ENCODE results near the gene GFOD2. TPM values are rescaled to one million over a fixed set of nuclear protein-coding genes. Genes with fewer than 3 reads are reported as not detected.

The GFOD2 gene
- total and polyA plus RNA-seq, 2 of the 13 experiments (the other 11 are each of a cell fraction or from before 2014, with no cell fraction given), result 11.1 to 17.2 TPM

GRCh38 chr16:67667453-67667816 is 51.7 kb downstream of the GFOD2 start (continued):
- TF ChIP-seq TARDBP (CRISPR knock-in tag; IDR thresholded peaks at IDR 0.05) (peak; percentile 32; the same call in 1 of the 2 replicates), ZBTB1 (CRISPR knock-in tag; IDR thresholded peaks at IDR 0.05; ENCODE audit: borderline replicate concordance) (0 out of 2 replicates have a peak, but pooled peaks have one; percentile 12), CENPBD1 (CRISPR knock-in tag; IDR thresholded peaks at IDR 0.05; ENCODE audit: borderline replicate concordance, low read depth) (no peak), ZNF460 (CRISPR knock-in tag; IDR thresholded peaks at IDR 0.05; ENCODE audit: borderline replicate concordance) (no peak), GPBP1L1 (CRISPR knock-in tag; IDR thresholded peaks at IDR 0.05) (no peak), ZNF3 (CRISPR knock-in tag; IDR thresholded peaks at IDR 0.05) (no peak), CAMTA2 (CRISPR knock-in tag; IDR thresholded peaks at IDR 0.05; ENCODE audit: borderline replicate concordance) (no peak), CBX2 (IDR thresholded peaks at IDR 0.05; ENCODE audit: low read depth, low read length) (no peak), CBX2 (CRISPR knock-in tag; IDR thresholded peaks at IDR 0.05; ENCODE audit: low read depth) (no peak), NR0B2 (CRISPR knock-in tag; IDR thresholded peaks at IDR 0.05) (no peak), ZNF354B (CRISPR knock-in tag; IDR thresholded peaks at IDR 0.05) (0 out of 2 replicates have a peak, but pooled peaks have one; percentile 68), ZNF891 (CRISPR knock-in tag; IDR thresholded peaks at IDR 0.05) (peak; percentile 26; the same call in 1 of the 2 replicates), ZNF567 (CRISPR knock-in tag; IDR thresholded peaks at IDR 0.05; ENCODE audit: borderline replicate concordance) (no peak), GMEB1 (CRISPR knock-in tag; IDR thresholded peaks at IDR 0.05; ENCODE audit: borderline replicate concordance) (no peak), ZNF292 (CRISPR knock-in tag; IDR thresholded peaks at IDR 0.05; ENCODE audit: borderline replicate concordance, low read depth) (no peak), ZNF343 (CRISPR knock-in tag; IDR thresholded peaks at IDR 0.05) (no peak), ZSCAN31 (CRISPR knock-in tag; IDR thresholded peaks at IDR 0.05; ENCODE audit: low read depth) (peak; percentile 62; the same call in 1 of the 2 replicates), ZFP91 (CRISPR knock-in tag; IDR thresholded peaks at IDR 0.05; ENCODE audit: borderline replicate concordance) (no peak; the same call in 1 of the 2 replicates), TAF15 (IDR thresholded peaks at IDR 0.05; ENCODE audit: low read depth, low read length, poor library complexity, severe bottlenecking) (no peak), ZNF660 (CRISPR knock-in tag; IDR thresholded peaks at IDR 0.05; ENCODE audit: borderline replicate concordance, low read depth) (no peak), SRF (IDR thresholded peaks at IDR 0.05; ENCODE audit: low read depth, low read length) (no peak), ZKSCAN5 (CRISPR knock-in tag; IDR thresholded peaks at IDR 0.05) (no peak), ATF3 (CRISPR knock-in tag; IDR thresholded peaks at IDR 0.05) (no peak)
